GM12891 (cell line): Measurements from ENCODE around the gene PIK3C3.

Experiments
- POLR2A ChIP-seq: IDR thresholded peaks from 2 replicates; pipeline ENCODE4 v1.6.1; 2011; ENCODE audit warnings: low read depth, low read length, control low read depth
- POLR2AphosphoS5 ChIP-seq: IDR thresholded peaks from 2 replicates; pipeline ENCODE4 v1.6.1; 2011; ENCODE audit warnings: low read depth, low read length, control low read depth

DNA sequence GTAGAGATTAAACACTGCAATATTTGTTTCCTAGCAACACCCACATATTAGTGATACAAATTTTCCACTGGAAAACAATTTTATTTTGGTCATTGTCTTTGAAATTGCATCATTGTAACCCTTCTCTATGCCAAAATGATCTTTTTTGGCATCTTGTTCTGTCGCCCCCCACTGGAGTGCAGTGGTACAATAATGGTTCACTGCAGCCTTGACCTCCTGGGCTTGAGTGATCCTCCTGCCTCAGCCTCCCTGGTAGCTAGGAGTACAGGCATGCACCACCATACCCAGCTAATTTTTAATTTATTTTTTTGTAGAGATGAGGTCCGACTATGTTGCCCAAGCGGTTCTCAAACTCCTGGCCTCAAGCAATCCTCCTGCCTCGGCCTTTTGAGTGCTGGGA lies 117.4 kb downstream of the PIK3C3 start:
- TF ChIP-seq POLR2A (no peak), POLR2AphosphoS5 (no peak)
